Limb (tissue), 2 donors: ENCODE results near the gene PRKCA.
A peak's percentile ranks its signal among the peaks of the same experiment; 100 is the strongest.
"Not testable (repeated sequence)": the region's sequence is repeated elsewhere in the genome, so short reads cannot be mapped to it uniquely, and the experiment has no call there.

Source experiments
- DNase-seq, 2 donors: peaks; one replicate each; pipeline ENCODE4 v3.0.0-alpha.2; 2016; ENCODE audit errors: extremely low spot score in 2 of 2

PRKCA gene

DNA sequence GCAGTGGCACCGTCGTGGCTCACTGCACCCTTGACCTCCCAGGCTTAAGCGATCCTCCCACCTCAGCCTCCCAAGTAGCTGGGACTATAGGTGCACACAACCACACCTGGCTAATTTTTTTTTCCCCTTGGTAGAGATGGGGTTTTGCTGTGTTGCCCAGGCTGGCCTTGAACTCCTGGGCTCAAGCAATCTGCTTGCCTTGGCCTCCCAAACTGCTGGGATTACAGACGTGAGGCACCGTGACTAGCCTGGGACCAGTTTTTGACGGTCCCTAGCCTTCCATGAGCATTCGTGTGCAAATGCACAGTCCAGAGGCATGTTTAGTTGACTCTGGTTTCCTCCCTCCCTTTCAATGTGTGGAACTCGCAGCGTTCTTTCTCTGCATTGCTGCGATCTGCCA is 48.2 kb downstream of the PRKCA start:
- not testable (repeated sequence) for DNase-seq

DNA sequence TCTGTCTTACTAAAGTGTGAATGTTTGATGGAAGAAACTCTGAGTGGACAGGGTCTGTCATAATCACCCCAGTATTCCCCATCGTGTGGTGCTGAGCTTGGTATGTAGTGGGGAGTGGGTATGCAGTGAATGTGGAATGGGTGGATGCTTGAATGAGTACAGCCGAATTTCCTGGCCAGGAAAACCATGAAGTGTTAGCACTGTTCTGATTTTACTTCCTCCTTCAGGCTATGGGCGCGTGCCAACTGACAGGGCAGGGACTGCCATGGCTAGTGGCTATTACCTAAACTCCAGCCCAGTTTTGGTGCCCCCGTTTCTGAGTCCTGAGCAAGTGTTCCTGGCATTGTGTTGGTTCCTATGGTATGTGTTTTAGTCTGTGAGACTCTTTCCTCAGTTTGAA is 48.6 kb downstream of the PRKCA start:
- DNase-seq: no peak

DNA sequence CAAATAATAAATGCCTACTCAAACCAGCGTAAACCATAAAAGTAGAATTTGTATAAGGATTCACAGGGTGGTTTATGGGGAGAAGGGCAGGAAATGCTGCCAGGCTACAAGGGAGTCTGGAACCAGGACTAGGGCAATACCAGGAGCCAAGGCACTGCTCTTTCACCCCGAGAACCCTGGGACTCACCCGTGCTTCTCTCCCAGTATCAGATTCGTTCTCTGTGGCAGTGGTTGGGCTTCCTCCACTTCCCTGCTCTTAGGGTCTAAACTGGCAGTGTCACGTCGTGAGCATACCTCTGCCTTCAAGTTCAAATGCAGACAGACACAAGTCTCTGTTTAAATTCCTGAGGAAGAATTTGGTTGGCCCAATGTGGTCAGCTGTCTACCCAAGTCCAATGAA is 49.3 kb downstream of the PRKCA start:
- DNase-seq: no peak

DNA sequence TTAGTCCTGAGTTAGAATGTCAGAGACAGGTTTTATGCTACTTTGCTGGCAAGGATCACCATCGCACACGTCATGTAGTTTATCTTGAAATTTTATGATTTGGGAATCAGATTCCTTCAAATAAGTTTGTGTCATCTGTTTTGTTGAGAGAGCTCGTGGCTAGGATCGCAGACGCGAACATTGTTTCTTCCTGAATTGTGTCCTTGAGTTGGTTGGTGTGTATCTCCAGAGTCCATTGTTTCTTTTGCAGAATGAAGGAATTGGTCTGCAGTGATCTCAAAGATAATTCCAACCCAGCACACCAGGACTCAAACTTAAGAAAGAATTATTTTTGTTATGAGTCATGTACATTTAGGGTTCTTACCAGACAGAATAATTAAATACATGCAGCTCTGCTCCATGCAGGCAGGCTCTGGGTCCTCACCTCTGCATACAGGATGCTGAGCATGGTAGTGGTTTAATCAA is 51.6 kb downstream of the PRKCA start:
- DNase-seq: no peak

DNA sequence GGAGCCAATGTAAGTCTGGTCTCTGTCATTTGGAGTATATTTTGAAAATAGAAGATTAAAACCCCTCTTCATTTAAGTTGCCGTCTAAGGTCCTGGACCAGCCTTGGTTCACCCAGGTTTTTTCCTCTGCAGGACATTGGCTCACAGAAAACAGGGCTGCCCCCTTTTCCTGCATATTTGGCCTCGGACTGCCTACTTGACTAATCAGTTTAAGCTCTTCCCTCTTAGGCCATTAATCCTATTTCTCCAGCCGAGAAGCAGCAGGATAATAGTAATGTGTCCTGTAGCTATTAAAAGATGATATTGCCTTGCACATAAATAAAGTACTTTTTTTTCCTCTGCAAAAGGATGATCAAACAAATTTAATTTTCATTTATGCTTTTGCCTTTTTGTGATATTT is 52.1 kb downstream of the PRKCA start:
- DNase-seq: no peak

DNA sequence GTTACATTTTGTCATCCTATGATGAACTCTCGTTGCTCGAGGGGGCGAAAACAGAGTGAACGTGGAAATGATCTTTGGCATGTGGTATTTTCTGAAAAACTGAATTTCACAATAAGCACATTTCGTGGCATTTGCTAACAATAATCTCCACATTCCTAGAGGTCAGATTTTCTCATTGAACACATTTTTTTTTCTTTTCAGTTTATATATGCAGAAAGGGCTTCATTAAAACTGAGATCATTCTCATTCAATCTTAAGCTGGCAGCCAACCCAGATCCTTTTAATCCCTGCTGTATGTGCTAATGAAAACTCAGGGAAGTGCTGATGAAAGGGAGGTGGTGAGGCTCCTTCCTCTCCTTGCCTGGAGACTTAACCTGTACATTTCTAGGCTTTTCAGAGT is 52.6 kb downstream of the PRKCA start:
- DNase-seq: no peak

DNA sequence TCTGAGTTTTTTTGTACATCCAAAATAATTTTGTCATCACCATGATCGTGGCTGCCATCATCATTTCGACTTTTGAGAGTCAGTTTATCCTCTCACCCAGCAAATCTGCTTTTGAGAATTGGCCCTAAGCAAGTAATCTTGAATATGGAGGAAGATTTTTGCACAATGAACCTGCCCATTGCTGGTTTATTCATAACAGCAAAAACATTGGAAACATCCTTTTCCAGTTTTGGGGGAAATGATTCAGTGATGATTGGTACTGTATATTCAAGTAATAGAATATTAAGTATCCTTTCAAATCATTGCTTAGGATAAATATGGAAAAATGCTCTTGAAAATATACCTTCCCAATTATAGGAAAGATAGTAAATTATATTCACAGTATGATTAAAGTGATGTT is 53.1 kb downstream of the PRKCA start:
- no peak for DNase-seq

DNA sequence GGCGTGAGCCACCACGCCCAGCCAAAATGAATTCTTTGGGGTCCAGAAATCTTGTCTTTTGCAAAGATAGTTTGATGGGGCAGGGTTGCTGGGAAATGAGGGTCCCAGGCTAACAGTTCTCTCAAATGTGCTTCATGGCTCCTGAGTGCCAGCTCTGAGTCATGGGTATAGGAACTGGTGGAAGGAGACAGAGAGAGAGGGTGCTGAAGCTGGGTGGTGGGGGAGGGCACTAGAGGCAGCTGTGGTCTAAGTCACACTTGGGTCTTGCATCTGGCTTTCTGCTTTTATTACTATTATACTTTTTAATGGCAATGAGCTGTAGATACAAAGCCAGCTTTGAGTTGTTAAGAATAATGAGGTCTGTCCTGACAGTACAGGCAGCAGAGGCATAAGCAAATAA is 54.6 kb downstream of the PRKCA start:
- DNase-seq: no peak

DNA sequence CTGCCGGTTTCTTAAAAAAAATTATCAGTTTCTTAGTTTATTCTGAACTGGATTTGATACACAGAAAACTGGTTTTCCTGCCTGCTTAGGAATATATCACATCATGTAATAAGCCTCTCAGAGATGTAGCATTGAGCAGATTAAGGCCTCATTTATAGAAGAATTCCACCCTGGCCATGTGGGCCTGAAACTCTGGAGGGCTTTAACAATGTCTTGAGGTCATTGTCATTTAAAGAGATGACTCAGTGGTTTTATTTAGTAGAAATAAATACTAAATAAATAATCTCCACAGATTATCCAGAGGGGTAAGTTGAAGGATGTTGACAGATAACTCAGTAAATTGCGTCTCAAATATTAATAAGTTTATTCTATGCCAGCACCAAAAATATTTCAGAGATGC is 56.9 kb downstream of the PRKCA start:
- no peak for DNase-seq

DNA sequence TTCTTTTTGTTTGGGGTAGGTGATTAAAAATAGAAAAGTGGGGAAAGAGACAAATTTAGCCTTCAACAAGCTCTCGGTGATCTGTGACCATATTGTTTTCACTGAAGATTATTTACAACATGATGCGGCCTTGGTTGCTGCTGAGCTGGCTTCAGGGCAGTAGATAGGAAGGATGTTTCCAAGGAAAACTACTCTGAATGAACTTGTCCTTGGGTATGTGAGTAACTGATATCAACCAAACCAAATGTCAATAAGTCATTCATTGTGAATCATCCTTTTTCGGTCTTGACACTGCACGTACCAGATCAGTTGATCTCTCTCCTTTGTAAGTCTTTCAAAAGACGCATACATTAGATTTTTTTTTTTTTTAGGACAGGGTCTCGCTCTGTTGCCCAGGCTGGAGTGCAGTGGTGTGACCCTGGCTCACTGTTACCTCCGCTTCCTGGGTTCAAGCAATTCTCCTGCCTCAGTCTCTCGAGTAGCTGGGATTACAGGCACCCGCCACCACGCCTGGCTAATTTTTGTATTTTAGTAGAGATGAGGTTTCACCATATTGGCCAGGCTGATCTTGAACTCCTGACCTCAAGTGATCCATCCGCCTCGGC is 58.6 kb downstream of the PRKCA start:
- not testable (repeated sequence) for DNase-seq

DNA sequence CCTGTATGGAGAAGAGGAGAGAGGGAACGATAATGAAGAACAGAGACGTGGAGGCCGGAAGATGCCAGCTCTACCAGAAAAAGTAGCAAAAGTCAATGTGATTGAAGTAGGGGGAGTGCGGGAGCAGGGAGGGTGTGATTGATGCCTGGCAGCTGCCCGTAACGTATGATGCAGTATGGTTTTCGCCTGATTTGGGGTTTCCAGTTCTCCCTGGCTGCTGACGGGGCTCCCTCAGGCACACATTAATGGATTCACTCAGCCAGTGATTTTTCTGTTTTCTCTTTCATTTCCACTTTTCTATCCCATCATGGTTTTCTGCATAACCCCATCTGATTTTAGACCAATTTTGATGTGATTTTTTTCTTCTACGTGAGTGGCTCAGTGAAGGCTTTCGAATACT is 62.1 kb downstream of the PRKCA start:
- no peak for DNase-seq

DNA sequence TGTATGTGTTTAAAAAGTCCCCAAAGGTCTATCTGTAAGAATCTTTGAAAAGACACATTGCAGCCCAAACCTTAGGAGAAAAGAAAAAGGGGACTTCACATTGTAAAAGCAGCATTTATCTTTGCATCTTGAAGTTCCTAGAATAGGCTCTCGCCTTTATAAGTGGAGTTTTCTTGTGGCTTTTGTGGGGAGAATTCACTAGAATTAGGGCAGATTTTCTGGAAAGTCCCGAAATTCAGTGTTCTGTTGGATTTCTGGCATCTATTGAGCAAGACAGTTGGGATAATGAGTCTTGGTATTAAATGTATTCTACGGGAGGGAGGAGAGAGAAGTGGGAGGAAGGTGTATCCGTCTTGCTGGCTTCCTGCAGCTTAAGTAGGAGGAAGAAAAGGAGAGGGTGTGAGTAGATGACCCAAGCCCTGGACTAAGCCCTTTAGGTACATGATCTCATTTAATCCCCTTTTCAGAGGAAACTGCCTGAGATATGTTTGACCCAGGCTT is 62.6 kb downstream of the PRKCA start:
- no peak for DNase-seq

DNA sequence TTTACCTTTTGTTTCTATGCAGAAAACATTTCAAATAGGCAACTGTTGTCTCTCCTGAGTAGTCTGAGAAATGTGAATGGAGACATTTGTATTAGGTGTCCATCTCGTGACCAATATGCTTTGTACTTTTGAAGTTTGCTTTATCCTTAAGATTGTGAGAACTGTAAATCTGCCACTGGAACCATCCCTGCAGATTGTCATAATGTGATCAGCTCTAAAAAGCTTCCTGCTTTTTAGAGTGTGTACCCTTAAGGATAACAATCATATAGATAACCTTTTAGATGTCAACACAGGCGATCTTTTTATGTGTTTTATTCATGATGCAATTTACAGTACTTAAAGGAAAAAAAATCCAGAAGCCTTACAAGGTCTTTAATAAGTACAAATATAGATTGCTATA is 63.5 kb downstream of the PRKCA start:
- no peak for DNase-seq

DNA sequence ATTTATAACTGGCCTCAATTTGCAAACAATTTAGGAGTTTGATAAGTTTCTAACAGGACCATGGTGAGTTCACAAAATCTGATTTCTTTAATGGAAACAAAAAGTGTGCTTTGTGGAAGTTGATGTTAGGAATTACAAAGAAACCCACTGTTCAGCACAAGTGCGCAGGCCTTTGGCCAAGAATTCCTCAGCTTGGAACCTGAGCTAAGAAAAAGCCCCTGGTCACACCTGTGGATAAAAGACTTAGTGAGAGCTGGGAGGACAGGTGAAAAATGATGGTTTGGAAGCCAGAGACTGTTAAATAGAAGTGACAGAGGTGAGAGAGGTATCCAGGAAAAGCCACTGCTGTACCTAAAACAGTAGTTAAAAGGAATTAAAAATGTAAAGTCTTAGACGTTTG is 64.7 kb downstream of the PRKCA start:
- no peak for DNase-seq

DNA sequence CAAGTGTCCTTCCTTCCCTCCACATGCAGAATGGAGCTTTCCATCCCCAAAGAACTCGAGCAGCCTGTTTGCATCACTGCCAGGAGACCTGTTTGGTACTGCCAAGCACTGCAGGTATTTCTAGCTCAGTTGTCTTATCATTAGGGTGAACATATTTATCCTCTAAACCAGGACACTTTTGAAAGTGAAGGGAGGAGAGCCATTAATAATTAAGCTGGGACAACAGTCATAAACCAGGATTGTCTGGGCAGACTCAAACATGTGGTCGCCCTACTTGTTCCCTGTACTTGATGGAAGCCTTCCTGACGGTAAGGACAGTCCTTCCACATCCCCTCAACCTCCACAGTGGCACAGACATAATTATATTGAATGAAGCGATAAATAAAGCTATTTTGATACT is 67.4 kb downstream of the PRKCA start:
- DNase-seq: no peak

DNA sequence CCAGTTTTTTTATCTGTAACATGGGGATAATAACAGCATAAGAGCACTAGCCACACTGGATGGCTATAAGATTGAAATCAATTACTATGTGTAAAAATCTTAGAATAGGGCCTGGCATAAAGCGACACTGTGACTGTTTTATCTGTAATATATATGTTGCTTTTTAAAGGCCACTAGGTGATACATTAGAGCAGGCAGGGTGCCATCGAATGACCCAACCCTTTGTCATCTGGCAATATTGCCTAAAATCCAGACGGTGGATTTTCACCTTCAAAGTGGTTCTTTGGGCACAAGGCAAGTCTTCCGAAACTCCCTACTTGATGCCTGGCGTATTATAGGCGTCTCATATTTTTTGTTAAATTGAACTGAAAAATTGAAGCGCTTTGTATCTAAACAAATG is 69.1 kb downstream of the PRKCA start:
- DNase-seq: no peak

DNA sequence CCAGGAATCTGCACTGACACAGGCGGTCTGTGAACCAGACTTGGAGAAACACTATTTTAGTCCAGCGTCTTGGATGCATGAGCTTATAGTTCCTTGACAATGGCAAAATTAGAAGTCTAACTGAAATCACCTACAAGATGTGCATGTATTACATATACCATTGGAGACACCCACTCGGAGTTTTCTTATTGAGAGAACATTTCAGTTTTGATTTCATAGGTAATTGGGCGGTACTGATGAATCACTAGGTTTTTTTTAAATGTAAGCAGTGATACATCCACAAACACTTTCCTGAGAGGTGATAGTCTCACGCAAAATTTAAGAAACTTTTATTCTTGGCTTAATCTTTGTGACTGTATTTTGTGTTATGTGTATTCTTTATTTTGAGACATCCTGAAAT is 69.8 kb downstream of the PRKCA start:
- no peak for DNase-seq

DNA sequence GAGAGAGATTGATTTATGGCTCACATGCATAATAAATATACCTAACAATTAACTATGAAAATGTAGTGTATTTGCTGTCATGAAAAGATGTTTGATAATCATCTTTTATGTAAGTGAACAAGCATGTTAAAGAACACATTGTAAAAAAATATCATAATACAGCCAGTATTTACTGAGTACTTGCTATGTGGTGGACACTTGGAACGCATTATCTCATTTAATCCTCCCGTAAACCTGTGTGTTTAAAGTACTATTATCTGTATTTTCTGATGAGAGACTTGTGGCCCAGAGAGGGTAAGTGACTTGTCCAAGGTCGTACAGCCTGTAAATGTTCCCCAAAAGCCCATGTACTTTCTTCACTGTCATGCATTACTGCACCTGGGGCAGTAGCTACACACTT is 70.7 kb downstream of the PRKCA start:
- no peak for DNase-seq

DNA sequence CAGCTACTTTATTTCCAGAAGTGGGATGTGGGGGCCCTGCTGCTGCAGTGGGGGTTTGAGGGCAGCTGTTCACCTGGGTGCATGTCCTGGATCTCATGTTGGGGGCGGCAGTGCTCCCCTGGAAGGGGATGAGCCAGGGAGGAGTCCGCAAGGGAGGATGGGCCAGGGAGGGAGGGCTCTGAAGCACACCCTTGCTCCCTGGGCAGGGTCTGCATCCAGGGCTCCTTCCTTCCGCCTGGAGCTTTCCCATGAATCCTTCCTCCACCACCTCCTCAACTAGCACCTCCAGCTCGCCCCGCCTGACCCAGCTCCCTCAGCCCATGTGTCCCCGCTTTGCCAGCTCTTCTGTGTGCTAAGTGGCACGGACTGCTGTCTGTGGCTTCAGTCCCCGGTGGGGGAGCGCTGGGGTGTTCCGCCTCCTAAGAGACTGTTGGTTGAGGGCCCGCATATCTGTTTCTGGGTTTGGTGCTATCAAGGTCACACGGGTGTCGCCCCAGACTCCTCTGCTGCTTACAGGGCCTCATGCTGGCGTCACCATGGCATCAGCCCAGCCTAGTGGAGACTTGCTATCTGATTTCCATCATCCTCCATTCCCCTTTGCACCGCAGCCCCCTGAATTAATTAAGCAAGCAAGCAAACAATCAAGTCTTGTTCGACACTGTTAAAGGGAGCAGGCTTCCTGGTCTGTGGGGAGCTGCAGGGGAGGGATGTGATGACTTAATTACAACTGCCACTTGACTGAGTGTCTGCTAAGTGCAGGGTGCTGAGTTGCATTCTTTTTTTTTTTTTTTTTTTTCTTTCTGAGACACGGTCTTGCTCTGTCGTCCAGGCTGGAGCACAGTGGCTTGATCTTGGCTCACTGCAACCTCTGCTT is 71.8 kb downstream of the PRKCA start:
- peak in 1 of 2 donors; percentile 37 for DNase-seq

DNA sequence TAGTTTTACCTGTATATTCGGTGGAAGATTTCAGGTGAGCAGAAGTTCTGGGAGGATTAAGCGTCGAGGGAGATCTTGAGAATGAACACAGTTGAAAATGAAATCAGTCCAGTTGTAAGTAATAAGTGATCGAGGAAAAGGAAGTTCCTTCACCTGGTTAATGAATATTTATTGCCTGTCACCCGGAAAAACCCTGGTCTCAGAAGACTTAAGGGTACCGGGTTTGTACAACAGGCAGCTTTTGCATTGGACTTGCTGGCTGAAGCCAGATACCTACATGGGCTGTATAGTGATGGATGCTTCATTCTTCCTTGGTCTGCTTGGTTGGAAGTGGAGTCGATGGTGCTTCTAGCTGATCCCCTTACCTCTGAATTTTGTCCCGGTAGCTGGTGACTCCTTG is 72.7 kb downstream of the PRKCA start:
- DNase-seq: no peak

DNA sequence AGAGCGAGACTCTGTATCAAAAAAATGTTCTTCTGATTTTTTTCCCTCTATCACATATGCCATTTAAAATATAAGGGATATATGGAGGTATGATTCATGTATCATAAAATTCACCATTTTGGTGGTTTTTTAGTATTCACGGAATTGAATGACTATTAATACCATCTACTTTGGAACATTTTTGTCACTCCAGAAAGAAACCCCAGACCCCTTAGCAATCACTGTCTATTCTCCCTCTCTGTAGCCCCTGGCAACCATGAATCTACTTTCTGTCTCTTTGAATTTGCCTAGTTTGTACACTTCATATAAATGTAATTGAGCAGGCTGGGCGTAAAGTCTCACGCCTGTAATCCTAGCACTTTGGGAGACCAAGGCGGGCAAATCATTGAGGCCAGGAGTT is 75.9 kb downstream of the PRKCA start:
- DNase-seq: no peak

DNA sequence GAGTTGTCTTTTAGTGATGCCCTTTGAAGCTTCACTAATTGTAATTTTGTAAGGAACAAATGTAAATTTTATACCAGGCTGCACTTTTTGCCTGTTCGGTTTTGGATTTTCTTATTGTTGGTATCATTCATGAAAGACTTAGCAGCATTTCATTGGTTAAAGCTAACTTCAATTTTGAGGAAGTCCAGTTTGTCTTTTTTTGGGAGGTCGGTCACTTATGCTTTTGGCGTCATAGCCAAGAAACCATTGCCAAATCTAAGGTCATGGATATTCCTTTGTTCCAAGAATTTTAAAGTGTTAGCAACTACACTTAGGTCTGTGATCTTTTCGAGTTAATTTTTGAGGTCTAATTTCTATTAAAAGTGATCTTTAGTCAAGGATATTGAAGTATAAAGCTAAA is 77.1 kb downstream of the PRKCA start:
- DNase-seq: no peak

DNA sequence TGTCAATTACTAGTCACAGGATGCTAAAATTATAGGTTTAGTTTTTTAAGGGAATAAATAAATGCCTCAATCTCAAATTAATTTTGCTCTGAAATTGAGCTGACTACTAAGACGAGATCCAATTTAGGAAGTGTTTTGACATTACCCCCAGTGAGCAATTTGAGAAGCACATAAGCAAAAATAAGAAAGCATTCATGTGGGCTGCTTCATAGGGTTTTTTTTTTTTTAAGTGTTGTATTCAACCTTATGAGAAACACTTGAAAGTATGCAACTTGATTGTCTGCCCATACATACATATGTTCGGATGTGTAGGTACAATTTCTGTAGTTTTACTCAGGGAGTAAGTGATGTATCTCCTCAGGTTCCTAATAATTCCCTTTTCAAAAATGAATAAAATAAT is 77.6 kb downstream of the PRKCA start:
- DNase-seq: no peak
